ENCODE data around the gene FBL. TPM values are rescaled to one million over a fixed set of nuclear protein-coding genes. Genes with fewer than 3 reads are reported as not detected.

FBL gene
- polyA plus RNA-seq, 1 donor (not counting 4 experiments of a cell fraction or from before 2014, with no cell fraction given): 357 TPM

DNA sequence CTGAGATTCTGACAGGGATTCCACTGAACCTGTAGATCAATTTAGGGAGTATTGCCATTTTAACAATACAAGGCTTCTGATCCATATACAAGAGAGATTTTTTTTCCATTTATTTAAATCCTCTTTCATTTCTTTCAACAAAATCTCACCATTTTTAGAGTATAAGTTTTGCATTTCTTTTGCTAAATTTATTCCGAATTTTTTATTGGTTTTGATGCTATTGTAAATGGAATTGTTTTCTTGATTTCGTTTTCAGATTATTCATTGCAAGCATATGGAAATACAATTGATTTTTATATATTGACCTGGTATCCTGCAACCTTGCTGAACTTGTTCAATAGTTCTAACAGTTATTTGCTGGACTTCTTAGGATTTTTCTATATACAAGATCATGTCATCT, 49.1 kb downstream of the FBL start:
- dilution Hi-C loops (cut with MboI; ENCODE audit: extremely low pct_ligation_motif_present, low sequenced_read_pairs): no loop called here
- Histone ChIP-seq H2AFZ (ENCODE audit: control insufficient read depth, low read length) (no peak overlapping the region), H3K4me2 (ENCODE audit: control insufficient read depth, extremely low read depth, insufficient read depth, low read depth, low read length) (no peak overlapping the region), H4K20me1 (ENCODE audit: control insufficient read depth, extremely low read depth, insufficient read depth, low read length) (no peaks in the 10 kb centered on the region), H3K27me3 (ENCODE audit: control insufficient read depth, extremely low read depth, insufficient read depth, low read length) (peaks cover 4% of the 10 kb centered on the region), H3K36me3 (ENCODE audit: control insufficient read depth in 2 of 2, extremely low read depth in 1 of 2, insufficient read depth in 2 of 2, low read length in 2 of 2) (no peaks in the 10 kb centered on the region), H3K27ac (ENCODE audit: control insufficient read depth, insufficient read depth, low read length) (no peak overlapping the region), H3K4me1 (ENCODE audit: control insufficient read depth, extremely low read depth, insufficient read depth, low read length) (no peaks in the 10 kb centered on the region), H3K79me2 (ENCODE audit: control insufficient read depth, insufficient read depth, low read length) (no peaks in the 10 kb centered on the region), H3K9me3 (ENCODE audit: control insufficient read depth, low read depth, low read length) (no peaks in the 10 kb centered on the region), H3K4me3 (ENCODE audit: control insufficient read depth in 2 of 3, extremely low read depth in 1 of 3, insufficient read depth in 2 of 3, low read depth in 1 of 3, low read length in 3 of 3) (no peak overlapping the region), H3K9me1 (ENCODE audit: control insufficient read depth, extremely low read depth, insufficient read depth, low read length) (no peaks in the 10 kb centered on the region), H3K9ac (ENCODE audit: control insufficient read depth, extremely low read depth, insufficient read depth, low read length) (no peak overlapping the region)
- FAIRE-seq (no peak), DNase-seq (ENCODE audit: low read depth, low spot score) (no peak)
- TF ChIP-seq, protein P1, sequence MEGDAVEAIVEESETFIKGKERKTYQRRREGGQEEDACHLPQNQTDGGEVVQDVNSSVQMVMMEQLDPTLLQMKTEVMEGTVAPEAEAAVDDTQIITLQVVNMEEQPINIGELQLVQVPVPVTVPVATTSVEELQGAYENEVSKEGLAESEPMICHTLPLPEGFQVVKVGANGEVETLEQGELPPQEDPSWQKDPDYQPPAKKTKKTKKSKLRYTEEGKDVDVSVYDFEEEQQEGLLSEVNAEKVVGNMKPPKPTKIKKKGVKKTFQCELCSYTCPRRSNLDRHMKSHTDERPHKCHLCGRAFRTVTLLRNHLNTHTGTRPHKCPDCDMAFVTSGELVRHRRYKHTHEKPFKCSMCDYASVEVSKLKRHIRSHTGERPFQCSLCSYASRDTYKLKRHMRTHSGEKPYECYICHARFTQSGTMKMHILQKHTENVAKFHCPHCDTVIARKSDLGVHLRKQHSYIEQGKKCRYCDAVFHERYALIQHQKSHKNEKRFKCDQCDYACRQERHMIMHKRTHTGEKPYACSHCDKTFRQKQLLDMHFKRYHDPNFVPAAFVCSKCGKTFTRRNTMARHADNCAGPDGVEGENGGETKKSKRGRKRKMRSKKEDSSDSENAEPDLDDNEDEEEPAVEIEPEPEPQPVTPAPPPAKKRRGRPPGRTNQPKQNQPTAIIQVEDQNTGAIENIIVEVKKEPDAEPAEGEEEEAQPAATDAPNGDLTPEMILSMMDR (optimal IDR thresholded peaks at IDR 0.05 in 1 of 3, IDR thresholded peaks at IDR 0.05 in 1 of 3, conservative IDR thresholded peaks at IDR 0.05 in 1 of 3; ENCODE audit: extremely low read depth in 1 of 3, insufficient read depth in 2 of 3, low read length in 3 of 3): no peak
- no peak for TF ChIP-seq EZH2 (IDR thresholded peaks at IDR 0.05; ENCODE audit: low read length)

DNA sequence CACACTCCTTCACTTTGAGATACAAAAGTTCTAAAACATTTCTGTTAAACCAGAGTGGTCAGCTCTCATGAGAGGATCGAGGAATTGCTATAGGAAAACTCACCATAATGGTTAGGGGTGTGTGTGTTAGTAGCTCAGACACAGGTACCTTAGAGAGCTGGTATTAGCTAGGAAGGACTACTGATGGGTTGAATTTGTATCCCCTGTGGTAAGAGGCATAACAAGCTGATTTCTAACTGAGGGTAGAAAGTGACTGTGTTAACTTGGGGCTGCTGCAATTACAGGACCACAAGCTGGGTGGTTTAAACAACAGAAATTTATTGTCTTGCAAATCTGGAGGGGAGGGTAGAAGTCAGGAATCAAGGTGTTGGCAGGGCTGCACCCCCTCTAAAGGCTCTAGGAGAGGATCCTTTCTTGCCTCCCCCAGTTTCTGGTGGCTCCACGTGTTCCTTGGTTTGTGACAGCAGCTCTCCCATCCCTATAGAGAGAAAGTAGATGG, 50.1 kb downstream of the FBL start:
- H3K4me2 ChIP-seq (ENCODE audit: control insufficient read depth, extremely low read depth, insufficient read depth, low read depth, low read length): no peak overlapping the region
- H3K9me3 ChIP-seq (ENCODE audit: control insufficient read depth, low read depth, low read length): no peaks in the 10 kb centered on the region
- FAIRE-seq: no peak
- H2AFZ ChIP-seq (ENCODE audit: control insufficient read depth, low read length): no peak overlapping the region
- DNase-seq (ENCODE audit: low read depth, low spot score): no peak
- no peaks in the 10 kb centered on the region for H4K20me1 ChIP-seq (ENCODE audit: control insufficient read depth, extremely low read depth, insufficient read depth, low read length)
- no peak overlapping the region for H3K9ac ChIP-seq (ENCODE audit: control insufficient read depth, extremely low read depth, insufficient read depth, low read length)
- H3K4me3 ChIP-seq (ENCODE audit: control insufficient read depth in 2 of 3, extremely low read depth in 1 of 3, insufficient read depth in 2 of 3, low read depth in 1 of 3, low read length in 3 of 3): no peak overlapping the region
- peaks cover 4% of the 10 kb centered on the region for H3K27me3 ChIP-seq (ENCODE audit: control insufficient read depth, extremely low read depth, insufficient read depth, low read length)
- H3K79me2 ChIP-seq (ENCODE audit: control insufficient read depth, insufficient read depth, low read length): no peaks in the 10 kb centered on the region
- no peaks in the 10 kb centered on the region for H3K9me1 ChIP-seq (ENCODE audit: control insufficient read depth, extremely low read depth, insufficient read depth, low read length)
- no peak overlapping the region for H3K27ac ChIP-seq (ENCODE audit: control insufficient read depth, insufficient read depth, low read length)
- no peaks in the 10 kb centered on the region for H3K4me1 ChIP-seq (ENCODE audit: control insufficient read depth, extremely low read depth, insufficient read depth, low read length)
- TF ChIP-seq, protein P1 (optimal IDR thresholded peaks at IDR 0.05 in 1 of 3, IDR thresholded peaks at IDR 0.05 in 1 of 3, conservative IDR thresholded peaks at IDR 0.05 in 1 of 3; ENCODE audit: extremely low read depth in 1 of 3, insufficient read depth in 2 of 3, low read length in 3 of 3): no peak
- TF ChIP-seq EZH2 (IDR thresholded peaks at IDR 0.05; ENCODE audit: low read length): no peak
- no peaks in the 10 kb centered on the region for H3K36me3 ChIP-seq (ENCODE audit: control insufficient read depth in 2 of 2, extremely low read depth in 1 of 2, insufficient read depth in 2 of 2, low read length in 2 of 2)
- dilution Hi-C loops (cut with MboI; ENCODE audit: extremely low pct_ligation_motif_present, low sequenced_read_pairs): no loop called here

All from keratinocyte (primary cell).